HG02763 (cell line): ENCODE results near the gene SNRPD3.
"Not testable (repeated sequence)": the region's sequence is repeated elsewhere in the genome, so short reads cannot be mapped to it uniquely, and the experiment has no call there.

Experiments
- ATAC-seq: cut with Tn5 transposase; IDR thresholded peaks from one replicate; pipeline ENCODE4 v1.9.1; 2021; ENCODE audit warnings: mild to moderate bottlenecking, moderate library complexity; ENCODE audit not compliant: unreplicated experiment

SNRPD3 gene

DNA sequence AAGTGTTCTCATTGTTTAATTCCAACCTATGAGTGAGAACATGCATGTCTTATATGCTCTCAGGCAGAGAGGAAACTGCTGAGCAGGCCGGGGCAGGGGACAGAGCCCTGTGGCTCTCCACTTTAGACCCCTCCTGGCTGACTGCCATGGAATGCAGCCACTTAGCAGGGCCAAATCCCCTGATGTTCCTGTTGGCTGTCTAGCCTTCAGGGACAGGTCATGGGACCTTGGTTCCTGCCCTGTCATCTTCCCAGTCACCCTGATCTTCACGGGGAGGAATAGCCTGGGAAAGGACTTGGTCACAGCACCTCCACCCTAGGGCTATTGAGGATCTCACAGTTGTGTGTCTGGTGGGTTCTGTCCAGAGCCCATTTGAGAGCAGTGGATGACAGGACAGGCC, 50.5 kb downstream of the SNRPD3 start:
- not testable (repeated sequence) for ATAC-seq

DNA sequence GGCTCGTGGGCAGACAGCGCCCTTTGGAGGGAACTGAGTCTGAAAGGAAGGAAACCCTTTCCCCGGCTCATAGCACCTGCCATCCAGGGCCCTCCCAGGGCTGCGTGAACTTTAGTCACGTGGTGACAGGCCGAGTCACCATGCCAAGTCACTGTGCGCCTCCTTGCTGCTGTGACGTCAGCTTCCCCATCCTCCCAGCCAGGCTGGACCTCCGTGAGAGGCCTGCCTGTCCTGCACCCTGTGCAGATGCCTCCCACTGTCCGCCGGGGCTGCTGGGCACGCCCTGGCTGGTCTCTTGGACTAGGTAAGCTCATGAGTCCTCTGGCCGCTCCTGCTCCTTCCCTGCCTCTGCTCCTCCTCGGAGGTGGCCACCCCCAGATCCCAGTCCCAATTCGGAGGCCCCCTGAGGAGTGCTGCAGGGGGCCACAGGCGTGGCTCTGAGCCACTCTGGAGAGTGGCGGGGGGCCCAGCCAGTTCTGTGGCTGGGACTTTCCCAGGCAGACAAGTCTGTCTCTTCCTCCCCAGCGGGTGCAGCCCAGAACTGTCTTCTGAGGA, 51.7 kb downstream of the SNRPD3 start:
- peak; percentile 68 for ATAC-seq

DNA sequence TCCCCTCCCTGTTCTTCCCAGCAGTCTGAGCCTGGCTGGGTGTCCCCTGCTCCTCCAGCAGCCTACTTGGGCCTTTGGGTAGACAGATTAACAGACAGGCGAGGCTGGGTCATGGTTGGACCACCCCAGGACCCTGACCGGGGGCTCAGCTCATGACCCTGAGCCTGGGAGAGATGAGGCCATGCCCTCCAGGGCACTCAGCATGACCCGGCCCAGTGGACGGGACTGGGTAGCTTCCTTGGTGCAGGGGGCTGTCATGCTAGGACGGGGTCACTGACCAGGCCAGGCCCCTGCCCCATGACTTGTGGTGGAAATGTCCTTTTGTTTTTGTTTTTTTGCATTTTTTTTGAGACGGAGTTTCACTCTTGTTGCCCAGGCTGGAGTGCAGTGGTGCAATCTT, 52.5 kb downstream of the SNRPD3 start:
- not testable (repeated sequence) for ATAC-seq

DNA sequence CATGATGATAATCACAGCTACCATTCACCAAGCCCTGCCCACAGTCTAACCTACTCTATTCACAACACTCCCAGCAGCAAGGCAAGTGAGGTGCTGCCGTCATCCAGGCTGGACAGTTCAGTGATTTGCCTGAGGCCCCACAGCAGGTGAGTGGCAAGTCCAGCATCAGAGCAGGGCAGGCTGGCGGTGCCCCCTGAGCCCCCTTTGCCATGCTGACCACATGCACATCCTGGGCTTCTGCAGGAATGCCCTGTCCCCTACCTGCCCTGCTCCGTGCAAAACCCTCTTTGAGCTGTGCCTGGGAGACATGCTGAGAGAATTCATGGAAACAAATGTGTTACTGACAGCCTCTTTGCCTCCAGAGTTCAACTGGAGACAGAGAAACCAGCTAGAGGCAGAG, 54.1 kb downstream of the SNRPD3 start:
- ATAC-seq: not testable (repeated sequence)

DNA sequence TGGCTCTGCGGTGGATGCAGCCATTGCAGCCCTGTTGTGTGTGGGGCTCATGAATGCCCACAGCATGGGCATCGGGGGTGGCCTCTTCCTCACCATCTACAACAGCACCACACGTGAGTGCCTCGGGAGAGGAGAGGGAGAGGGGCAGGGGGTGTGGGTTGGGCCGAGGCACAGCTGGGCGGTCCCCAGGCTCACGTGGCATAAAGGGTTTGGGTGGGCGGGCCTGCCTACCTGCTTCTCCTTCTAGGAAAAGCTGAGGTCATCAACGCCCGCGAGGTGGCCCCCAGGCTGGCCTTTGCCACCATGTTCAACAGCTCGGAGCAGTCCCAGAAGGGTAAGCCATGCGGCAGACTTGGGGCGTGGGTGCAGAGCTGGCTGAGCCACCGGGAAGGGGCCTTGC, 59.0 kb downstream of the SNRPD3 start:
- ATAC-seq: not testable (repeated sequence)

DNA sequence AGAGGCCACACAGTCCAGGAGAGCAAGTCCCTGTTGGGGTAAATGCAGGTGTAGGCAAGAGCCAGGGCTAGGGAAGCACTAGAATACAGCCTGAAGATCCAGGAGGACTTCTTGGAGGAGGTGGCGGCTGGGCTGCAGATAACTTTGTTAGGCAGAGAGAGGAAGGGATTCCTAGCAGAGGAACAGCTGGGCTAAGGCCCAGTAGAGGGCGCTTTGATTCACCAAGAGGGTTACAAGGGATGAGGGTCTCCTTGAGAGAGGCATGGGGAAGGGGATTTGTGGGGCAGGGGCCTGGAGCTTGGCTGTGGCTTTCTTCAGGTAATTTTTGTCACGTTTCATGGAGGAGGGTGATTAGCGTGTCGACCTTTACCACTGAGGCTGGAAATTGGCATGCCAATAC, 65.4 kb downstream of the SNRPD3 start:
- not testable (repeated sequence) for ATAC-seq

DNA sequence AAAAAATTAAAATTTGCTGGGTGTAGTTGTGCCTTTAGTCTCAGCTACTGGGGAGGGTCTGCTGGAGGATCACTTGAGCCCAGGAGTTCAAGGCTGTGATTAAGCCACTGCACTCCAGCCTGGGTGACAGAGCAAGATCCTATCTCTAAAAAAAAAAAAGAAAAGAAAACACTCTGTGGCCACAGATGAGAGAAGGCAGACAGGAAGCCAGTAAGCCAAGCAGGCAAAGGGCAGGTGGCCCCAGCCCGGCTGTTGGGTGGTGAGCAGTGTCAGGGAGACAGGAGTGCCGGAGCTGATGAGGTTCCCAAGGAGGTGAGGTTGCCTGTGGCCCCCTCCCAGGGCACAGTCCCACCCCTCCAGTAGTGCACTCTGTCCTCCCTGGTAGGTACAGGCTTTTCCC, 66.8 kb downstream of the SNRPD3 start:
- not testable (repeated sequence) for ATAC-seq
